Gastrocnemius medialis (tissue), 4 donors: Measurements from ENCODE around the gene RAD51AP2.

ENCODE experiments used
- CTCF ChIP-seq, 5 experiments: fragments of 450-650 bp in 3 of 5; fragments of 200-600 bp in 2 of 5; sonication (generic) in 2 of 5; IDR thresholded peaks in 4 of 5; conservative IDR thresholded peaks in 1 of 5; 1 replicate in 4 of 5; 2 replicates in 1 of 5; pipeline ENCODE4 v1.5.1; 2016 to 2019; ENCODE audit warnings: antibody characterized with exemption in 5 of 5, mild to moderate bottlenecking in 3 of 5, moderate library complexity in 3 of 5
- POLR2A ChIP-seq, 2 donors: fragments of 450-650 bp; IDR thresholded peaks; one replicate each; pipeline ENCODE4 v1.6.1; 2017; ENCODE audit warnings: antibody characterized with exemption in 2 of 2, mild to moderate bottlenecking in 2 of 2, moderate library complexity in 2 of 2

- TF ChIP-seq CTCF (IDR thresholded peaks at IDR 0.05 in 4 of 5, conservative IDR thresholded peaks at IDR 0.05 in 1 of 5) (no peak), POLR2A (IDR thresholded peaks at IDR 0.05) (no peak)
Measured at GRCh38 chr2:17520761-17521160, 2.5 kb upstream of the RAD51AP2 start.
